ENCODE results near the gene REEP6.

Gene REEP6

GRCh38 chr19:1491114-1491848, at the start of gene REEP6:
TSS of gene REEP6 (plus strand) at chr19:1491181. CDS start at chr19:1491270, 89 bp downstream.
- no peak for DNase-seq

DNA sequence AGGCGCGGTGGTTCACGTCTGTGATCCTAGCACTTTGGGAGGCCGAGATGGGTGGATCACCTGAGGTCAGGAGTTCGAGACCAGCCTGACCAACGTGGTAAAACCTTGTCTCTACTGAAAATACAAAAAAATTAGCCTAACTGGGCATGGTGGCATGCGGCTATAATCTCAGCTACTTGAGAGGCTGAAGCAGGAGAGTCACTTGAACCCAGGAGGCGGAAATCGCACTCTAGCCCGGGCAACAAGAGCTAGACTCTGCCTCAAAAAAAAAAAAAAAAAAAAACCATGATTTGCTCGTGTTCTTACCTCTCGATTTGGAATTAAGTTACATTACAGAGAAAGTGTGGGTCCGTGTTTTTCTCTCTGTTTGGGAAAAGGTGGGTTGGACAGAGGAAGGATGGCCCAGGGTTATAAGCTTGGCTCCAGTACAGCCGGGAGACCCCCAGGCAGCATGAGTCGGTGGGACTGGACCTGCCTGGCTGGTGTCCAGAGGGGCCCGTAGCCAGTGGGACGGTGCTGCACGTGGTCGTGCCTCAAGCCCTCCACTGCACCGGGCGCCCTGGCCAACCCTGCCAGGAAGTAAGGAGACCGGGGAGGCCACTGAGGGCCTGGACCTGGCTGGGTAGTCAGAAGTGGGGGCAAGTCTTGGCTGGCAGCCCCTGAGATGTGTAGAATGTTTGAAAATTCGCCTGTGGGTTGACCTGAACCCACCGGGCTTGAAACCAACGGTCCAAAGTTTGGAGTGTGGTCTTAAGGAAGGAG, 49.1 kb upstream of the REEP6 start:
- no peak for DNase-seq

DNA sequence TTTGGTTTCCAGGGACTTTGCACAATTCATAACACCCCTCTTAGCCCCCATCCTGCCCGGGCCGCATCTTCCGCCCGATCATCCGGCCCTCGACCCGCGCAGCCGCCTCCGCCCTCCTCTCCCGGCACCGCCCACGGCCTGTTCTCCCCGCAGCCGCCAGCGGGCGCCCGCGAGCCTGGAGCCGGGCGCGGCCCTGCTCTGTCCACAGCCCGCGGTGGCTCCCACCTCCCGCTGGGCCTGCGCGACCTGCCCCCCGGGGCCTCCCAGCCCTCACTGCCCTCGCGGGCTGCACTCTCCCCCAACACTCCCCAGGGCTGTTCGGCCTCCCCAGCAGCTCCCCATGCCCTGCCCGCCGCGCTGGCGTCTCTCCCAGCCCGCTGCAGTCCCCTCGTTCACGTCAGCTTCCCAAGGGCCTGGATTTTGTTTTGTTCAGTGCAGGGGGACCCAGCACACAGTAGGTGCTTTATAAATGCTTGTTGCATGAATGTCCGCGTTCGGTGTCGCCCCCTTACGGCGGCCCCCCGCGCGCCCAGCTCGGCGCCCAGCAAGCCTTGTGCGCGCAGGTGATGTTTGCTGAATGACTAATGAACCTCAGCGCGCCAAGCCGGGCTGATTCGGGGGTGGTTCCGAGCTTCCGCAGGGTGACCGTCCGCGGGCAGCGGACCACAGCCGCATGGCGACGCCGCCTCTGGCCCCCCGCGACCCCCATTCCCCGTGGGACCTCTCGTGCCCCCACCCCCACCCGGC, 45.6 kb upstream of the REEP6 start:
- DNase-seq: peak; percentile 41

- DNase-seq: peak; percentile 30
Measured at GRCh38 chr19:1445932-1446712, 44.9 kb upstream of the REEP6 start.

GRCh38 chr19:1446713-1447481, 44.1 kb upstream of the REEP6 start:
- no peak for DNase-seq

- DNase-seq: no peak
Measured at GRCh38 chr19:1447504-1447903, 43.5 kb upstream of the REEP6 start.

DNA sequence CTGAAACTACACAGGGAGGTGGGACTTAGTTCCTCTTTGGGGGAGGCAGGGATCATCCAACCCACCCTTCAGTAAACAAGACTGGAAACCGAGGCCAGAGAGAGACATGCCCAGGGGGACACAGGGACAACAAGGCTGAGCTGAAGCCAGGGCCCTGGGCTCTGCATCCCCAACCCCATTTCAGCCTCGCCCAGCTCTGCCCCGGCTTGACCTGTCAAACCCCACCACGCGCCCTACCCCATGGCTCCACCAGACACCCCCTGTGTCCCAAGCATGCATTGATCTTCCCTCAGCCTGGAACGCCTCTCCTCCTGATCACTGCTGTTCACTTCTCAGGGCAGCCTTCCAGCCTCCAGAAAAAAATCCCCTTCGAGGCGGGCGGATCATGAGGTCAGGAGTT, 43.0 kb upstream of the REEP6 start:
- no peak for DNase-seq

DNA sequence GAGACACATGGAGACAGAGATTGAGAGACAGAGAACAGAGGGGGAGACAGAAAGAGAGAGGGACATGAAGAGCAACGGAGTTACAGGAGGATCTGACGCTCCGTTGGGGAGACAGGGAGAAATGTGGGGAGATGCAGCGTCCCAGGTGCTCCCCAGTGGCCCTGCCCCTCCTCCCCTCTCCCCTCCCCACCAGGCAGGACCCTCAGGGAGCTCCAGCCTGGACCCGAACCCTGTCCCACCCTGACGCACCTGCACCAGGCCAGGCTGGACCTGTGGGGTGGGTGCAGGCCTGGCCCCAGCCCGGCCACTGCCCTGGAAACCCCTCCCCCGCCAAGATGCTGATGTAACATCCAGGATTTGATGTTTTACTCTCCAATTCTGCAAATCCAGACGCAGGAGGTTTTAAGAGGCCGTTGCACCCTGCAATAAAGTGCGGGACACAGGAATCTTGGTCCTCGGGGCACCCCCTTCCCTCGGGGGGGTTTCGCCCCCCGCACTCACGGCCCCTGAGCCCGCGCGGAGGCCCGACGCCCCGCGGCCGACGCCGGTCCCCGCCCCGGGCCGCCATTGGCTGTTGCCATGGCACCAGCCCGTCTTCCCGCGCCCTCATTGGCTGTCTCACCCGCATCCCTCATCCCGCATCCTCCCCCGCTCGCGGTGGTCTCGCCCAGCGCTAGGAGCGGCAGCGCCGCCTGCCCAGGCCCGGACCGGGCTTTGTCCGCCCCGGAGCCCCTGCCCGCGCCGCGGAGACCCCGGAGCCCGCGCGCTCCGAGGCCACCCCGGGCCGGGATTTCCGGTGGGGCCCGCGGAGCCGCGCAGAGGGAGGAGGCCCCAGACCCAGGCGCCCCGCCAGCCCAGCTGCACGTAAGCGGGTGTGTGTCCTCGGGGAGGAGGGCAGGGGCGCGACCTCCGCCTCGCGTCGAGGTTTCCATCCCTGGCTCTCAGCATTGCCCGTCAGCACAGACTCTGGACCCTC, 41.2 kb upstream of the REEP6 start, which contains the start of gene APC2:
TSS of gene APC2 (plus strand) at position 655 of the 976 bp plus-strand sequence. CDS start 2,881 bp downstream, outside the sequence.
- DNase-seq: peak; percentile 84

DNA sequence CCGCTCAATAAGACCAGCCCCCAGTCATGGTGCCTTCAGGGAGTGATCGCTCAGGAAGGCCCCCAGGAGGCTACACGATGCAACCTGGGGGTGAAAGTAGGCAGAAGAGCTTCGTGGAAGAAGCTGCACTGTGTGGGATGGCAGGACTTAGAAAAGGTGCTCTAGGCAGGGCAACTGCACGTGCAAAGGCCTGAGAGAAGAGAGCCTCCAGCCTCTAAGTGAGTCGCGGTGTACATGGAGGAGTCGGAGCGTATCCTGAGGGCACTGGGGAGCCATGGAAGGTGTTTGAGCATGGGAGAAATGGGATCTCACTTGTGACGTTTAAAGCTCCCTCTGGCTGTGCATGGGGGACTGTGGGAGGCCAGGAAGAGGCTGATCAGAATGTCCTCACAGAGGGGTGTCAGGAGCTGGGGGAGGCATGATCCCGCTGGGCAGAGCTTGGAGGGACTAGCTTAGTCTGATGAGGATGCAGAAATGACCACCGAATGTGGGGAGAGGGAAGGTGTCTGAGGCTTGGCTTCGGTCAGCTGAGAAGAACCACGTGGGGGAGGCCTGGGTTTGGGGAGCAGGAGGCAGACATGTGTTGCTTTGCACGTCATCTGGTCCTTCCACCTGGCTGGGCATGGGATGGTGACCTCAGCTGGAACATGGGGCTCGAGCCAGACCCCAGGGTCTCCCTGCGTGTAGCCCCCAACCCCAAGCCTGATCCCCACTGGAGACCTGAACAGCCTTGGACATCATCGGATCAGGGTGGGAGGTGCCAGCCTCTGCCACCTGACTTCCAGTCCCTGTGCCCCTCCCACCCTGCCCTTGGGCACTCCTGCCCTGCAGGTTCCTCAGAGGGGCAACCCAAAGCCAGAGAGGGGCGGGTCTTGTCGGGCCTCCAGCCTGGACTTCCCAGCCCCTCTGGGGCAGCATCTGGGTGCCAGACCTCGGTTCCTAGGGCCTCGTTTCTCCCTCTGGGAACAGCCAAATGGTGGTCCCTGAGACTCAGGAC, 39.9 kb upstream of the REEP6 start:
- DNase-seq: no peak

- DNase-seq: no peak
Measured at GRCh38 chr19:1451916-1452801, 38.8 kb upstream of the REEP6 start.

DNA sequence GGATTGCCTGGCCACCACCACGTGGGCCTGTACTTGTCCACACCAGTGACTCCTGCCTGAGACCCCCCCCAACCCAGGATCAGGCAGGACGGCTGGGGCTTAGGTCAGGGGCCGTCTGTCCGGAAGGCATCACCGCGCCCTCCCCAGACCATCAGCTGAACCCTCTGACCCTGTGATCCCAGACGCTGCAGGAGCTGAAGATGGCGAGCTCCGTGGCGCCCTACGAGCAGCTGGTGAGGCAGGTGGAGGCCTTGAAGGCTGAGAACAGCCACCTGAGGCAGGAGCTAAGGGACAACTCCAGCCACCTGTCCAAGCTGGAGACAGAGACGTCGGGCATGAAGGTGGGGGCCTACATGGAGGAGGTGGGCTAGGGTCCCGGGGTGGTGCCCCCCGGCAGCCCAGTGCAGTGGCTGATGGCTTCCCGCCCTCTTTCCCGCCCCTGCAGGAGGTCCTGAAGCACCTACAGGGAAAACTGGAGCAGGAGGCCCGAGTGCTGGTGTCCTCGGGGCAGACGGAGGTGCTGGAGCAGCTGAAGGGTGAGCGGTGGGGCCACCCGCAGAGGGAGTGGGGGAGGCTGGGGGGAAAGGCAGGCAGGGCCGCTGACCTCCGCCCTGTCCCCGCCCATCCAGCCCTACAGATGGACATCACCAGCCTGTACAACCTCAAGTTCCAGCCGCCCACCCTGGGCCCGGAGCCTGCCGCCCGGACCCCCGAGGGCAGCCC, 38.0 kb upstream of the REEP6 start:
- DNase-seq: no peak

DNA sequence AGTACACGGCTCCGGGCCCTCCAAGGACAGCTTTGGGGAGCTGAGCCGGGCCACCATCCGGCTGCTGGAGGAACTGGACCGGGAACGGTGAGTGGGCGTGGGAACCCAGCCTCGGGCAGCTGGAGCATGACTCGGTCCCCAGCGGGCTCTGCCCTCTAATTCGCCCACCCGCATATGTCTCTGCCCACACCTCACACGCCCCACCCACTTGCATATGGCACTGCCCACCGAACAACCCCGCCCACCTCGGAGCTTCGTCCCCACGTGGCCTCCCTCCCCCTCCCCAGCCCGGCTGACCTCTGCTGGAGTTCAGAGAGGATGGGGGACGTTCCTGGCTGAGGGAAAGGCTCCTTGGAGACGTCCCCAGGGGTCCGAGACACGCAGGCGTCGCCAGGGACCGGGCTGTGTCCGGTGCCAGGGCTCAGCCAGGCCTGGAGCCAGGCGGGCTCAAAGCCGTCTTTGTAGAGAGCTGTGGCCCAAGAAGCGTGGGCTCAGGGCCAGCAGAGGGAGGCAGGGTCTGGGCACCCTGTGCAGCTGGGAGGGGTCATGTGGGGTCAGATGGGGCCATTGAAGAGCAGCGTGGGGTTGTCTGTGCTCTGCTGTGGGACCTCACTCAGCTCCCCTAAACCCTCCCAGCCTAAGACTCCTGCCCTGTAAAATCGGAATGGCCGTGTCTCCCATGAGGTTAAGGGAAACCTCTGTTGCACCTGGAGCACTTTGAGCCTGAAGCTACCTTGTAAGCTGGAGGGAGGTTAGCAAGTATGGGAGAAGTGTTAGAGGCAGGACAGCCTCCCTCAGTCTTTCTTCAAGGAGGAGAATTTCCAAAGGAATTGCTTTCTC, 37.2 kb upstream of the REEP6 start:
- no peak for DNase-seq

DNA sequence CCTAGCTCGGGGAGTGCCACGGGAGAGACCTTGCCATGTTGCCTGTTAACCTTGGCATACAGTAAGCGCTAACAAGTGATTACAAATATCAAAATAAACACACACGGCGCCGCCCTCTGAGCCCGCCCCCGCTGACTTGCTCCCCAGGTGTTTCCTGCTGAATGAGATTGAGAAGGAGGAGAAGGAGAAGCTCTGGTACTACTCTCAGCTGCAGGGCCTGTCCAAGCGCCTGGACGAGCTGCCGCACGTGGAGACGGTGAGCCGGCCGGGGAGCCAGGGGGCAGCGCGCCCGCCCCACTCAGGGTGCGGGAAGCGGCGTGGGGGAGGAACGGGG, 36.0 kb upstream of the REEP6 start:
- DNase-seq: no peak

DNA sequence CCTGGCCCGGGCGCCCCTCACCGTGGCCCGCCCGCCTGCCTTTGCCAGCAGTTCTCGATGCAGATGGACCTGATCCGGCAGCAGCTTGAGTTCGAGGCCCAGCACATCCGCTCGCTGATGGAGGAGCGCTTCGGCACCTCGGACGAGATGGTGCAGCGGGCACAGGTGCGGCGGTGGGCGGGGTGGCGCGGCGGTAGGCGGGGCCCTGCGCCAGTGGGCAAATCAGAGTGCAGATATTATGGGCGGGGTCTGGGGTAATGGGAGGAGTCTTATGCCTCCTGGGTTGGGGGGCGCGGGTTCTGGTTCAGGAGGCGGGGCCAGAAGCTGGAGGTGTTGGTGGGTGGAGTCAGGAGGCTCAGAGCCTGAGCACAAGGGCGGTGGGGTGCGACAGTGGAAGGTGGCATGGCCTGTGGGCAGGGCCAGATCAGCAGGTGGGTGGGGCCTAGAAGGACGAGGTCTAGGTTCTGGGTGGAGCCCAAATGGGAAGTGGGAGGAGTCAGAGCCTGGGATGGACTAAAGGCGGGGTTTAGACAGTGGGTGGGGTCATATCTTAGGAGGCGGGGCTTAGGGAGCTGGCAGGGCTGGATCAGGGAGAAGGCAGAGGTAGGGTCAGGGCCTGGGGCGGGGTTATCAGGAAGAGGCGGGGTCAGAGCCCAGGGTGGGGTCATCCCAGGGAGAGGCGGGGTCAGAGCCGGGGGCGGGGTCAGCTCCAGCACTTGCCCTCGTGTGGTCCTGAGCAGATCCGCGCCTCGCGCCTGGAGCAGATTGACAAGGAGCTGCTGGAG, 35.5 kb upstream of the REEP6 start:
- no peak for DNase-seq

GRCh38 chr19:1456121-1456900, 34.7 kb upstream of the REEP6 start:
- DNase-seq: no peak
